Measurements from ENCODE around the gene RFC5.

RFC5 gene

GRCh38 chr12:117968151-117968789 is 48.2 kb upstream of the RFC5 start:
- POLR2A ChIA-PET = interaction anchor here (0.8 kb wide), 1 partner anchor 48 kb away, joined by 3 read pairs; the partner anchor contains the start of gene RFC5
- CTCF ChIA-PET = no interaction called here
- TF ChIP-seq REPIN1 (tag by site-specific recombination; IDR thresholded peaks at IDR 0.05; ENCODE audit: low read depth) = no peak
- no peak for TF ChIP-seq ZSCAN4 (tag by site-specific recombination; IDR thresholded peaks at IDR 0.05)
- no peak for TF ChIP-seq OVOL3 (tag by site-specific recombination; IDR thresholded peaks at IDR 0.05)
- no peak for TF ChIP-seq ZNF449 (tag by site-specific recombination; IDR thresholded peaks at IDR 0.05)
- no peak for TF ChIP-seq KLF17 (tag by site-specific recombination; IDR thresholded peaks at IDR 0.05)
- no peak for TF ChIP-seq ZNF792 (tag by site-specific recombination; IDR thresholded peaks at IDR 0.05)
- no peak for TF ChIP-seq GFI1B (tag by site-specific recombination; IDR thresholded peaks at IDR 0.05)
- TF ChIP-seq ZNF707 (tag by site-specific recombination; IDR thresholded peaks at IDR 0.05) = no peak
- no peak for TF ChIP-seq ZNF354C (tag by site-specific recombination; IDR thresholded peaks at IDR 0.05; ENCODE audit: borderline replicate concordance, low read depth)
- no peak for TF ChIP-seq ZNF624 (tag by site-specific recombination; IDR thresholded peaks at IDR 0.05)
- TF ChIP-seq ZNF530 (tag by site-specific recombination; IDR thresholded peaks at IDR 0.05; ENCODE audit: low read depth) = no peak
- no peak for TF ChIP-seq BCL11B (tag by site-specific recombination; IDR thresholded peaks at IDR 0.05; ENCODE audit: low read depth)
- no peak for TF ChIP-seq ZBTB10 (tag by site-specific recombination; IDR thresholded peaks at IDR 0.05)
- TF ChIP-seq, protein P1, sequence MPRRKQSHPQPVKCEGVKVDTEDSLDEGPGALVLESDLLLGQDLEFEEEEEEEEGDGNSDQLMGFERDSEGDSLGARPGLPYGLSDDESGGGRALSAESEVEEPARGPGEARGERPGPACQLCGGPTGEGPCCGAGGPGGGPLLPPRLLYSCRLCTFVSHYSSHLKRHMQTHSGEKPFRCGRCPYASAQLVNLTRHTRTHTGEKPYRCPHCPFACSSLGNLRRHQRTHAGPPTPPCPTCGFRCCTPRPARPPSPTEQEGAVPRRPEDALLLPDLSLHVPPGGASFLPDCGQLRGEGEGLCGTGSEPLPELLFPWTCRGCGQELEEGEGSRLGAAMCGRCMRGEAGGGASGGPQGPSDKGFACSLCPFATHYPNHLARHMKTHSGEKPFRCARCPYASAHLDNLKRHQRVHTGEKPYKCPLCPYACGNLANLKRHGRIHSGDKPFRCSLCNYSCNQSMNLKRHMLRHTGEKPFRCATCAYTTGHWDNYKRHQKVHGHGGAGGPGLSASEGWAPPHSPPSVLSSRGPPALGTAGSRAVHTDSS (tag by site-specific recombination; IDR thresholded peaks at IDR 0.05) = peak; percentile 75
- TF ChIP-seq ZNF211 (tag by site-specific recombination; IDR thresholded peaks at IDR 0.05; ENCODE audit: low read depth) = no peak
- TF ChIP-seq ZSCAN23 (tag by site-specific recombination; IDR thresholded peaks at IDR 0.05) = no peak
- peak; percentile 78 for TF ChIP-seq EGR2 (tag by site-specific recombination; IDR thresholded peaks at IDR 0.05; ENCODE audit: low read depth)
- peak; percentile 55 for TF ChIP-seq ZNF335 (tag by site-specific recombination; conservative IDR thresholded peaks at IDR 0.05)
- no peak for TF ChIP-seq ZNF16 (tag by site-specific recombination; IDR thresholded peaks at IDR 0.05; ENCODE audit: low read depth)
- TF ChIP-seq ATF2 (tag by site-specific recombination; IDR thresholded peaks at IDR 0.05; ENCODE audit: low read depth) = no peak
- TF ChIP-seq ZNF366 (tag by site-specific recombination; conservative IDR thresholded peaks at IDR 0.05) = peak; percentile 46; the same call in 1 of the 2 replicates
- no peak for TF ChIP-seq SETDB1 (IDR thresholded peaks at IDR 0.05; ENCODE audit: insufficient read length, low read length)
- TF ChIP-seq ZNF19 (tag by site-specific recombination; IDR thresholded peaks at IDR 0.05; ENCODE audit: low read depth) = no peak
- no peak for TF ChIP-seq ZNF2 (tag by site-specific recombination; IDR thresholded peaks at IDR 0.05)
- TF ChIP-seq, protein P2, sequence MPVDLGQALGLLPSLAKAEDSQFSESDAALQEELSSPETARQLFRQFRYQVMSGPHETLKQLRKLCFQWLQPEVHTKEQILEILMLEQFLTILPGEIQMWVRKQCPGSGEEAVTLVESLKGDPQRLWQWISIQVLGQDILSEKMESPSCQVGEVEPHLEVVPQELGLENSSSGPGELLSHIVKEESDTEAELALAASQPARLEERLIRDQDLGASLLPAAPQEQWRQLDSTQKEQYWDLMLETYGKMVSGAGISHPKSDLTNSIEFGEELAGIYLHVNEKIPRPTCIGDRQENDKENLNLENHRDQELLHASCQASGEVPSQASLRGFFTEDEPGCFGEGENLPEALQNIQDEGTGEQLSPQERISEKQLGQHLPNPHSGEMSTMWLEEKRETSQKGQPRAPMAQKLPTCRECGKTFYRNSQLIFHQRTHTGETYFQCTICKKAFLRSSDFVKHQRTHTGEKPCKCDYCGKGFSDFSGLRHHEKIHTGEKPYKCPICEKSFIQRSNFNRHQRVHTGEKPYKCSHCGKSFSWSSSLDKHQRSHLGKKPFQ (tag by site-specific recombination; IDR thresholded peaks at IDR 0.05) = no peak
- no peak for TF ChIP-seq ZNF549 (tag by site-specific recombination; IDR thresholded peaks at IDR 0.05)
- no peak for TF ChIP-seq ZNF114 (tag by site-specific recombination; IDR thresholded peaks at IDR 0.05)

More at GRCh38 chr12:117968151-117968789, 48.2 kb upstream of the RFC5 start:
- Histone ChIP-seq H3K4me3 (ENCODE audit: low read depth, low read length) (peak overlapping the region; percentile 60), H3K4me1 (ENCODE audit: control insufficient read depth, insufficient read depth, low read length) (0 out of 2 replicates have a peak, but pooled peaks cover 2% of the 10 kb centered on the region), H3K27ac (ENCODE audit: extremely low read depth, low read depth, low read length) (peak overlapping the region; percentile 59; the same call in 1 of the 2 replicates), H3K9me3 (ENCODE audit: control insufficient read depth, insufficient read depth, low read depth, low read length) (no peaks in the 10 kb centered on the region), H3K36me3 (ENCODE audit: control insufficient read depth in 2 of 2, insufficient read depth in 1 of 2, low read length in 2 of 2) (no peaks in the 10 kb centered on the region)
